DND-41 (cell line): ENCODE results near the gene CENPP.

Source experiments
- EZH2 ChIP-seq: IDR thresholded peaks from 3 replicates; pipeline ENCODE4 v1.6.1; 2012; ENCODE audit warnings: borderline replicate concordance, low read depth, mild to moderate bottlenecking, moderate library complexity, low read length, inconsistent platforms; ENCODE audit not compliant: severe bottlenecking
- TF ChIP-seq, protein P1 (sequence below): IDR thresholded peaks from 2 replicates; pipeline ENCODE4 v1.5.1; 2012; ENCODE audit warnings: borderline replicate concordance, low read length, moderate library complexity, mild to moderate bottlenecking; ENCODE audit not compliant: poor library complexity, severe bottlenecking; ENCODE audit errors: extremely low read depth

- no peak for TF ChIP-seq EZH2
- TF ChIP-seq, protein P1, sequence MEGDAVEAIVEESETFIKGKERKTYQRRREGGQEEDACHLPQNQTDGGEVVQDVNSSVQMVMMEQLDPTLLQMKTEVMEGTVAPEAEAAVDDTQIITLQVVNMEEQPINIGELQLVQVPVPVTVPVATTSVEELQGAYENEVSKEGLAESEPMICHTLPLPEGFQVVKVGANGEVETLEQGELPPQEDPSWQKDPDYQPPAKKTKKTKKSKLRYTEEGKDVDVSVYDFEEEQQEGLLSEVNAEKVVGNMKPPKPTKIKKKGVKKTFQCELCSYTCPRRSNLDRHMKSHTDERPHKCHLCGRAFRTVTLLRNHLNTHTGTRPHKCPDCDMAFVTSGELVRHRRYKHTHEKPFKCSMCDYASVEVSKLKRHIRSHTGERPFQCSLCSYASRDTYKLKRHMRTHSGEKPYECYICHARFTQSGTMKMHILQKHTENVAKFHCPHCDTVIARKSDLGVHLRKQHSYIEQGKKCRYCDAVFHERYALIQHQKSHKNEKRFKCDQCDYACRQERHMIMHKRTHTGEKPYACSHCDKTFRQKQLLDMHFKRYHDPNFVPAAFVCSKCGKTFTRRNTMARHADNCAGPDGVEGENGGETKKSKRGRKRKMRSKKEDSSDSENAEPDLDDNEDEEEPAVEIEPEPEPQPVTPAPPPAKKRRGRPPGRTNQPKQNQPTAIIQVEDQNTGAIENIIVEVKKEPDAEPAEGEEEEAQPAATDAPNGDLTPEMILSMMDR, result no peak
Measured at GRCh38 chr9:92666912-92667532, 341.3 kb downstream of the CENPP start.
